Stimulated activated naive B cell treated with anti-CD40 and anti-IgM and Interleukin-4, amounts not matched to agents 10 μg/mL and 1 μg/mL and 100 μg/mL, for 72 hours (primary cell): ENCODE results near the gene ZSWIM5.
"Not testable (repeated sequence)": the region's sequence is repeated elsewhere in the genome, so short reads cannot be mapped to it uniquely, and the experiment has no call there.

Experiments used
- ATAC-seq, 2 donors: fragments of 150-1000 bp; cut with Tn5 transposase; replicated peaks; 2 replicates each; pipeline ENCODE4 v1.10.0; 2021; ENCODE audit warnings: moderate library complexity in 1 of 2
- DNase-seq: peaks from one replicate; pipeline ENCODE4 v3.0.0; 2021
- H3K27ac Mint-ChIP-seq: one replicate; pipeline ENCODE4 v1.8.0; 2022; ENCODE audit warnings: mild to moderate bottlenecking, mixed read lengths
- H3K27me3 Mint-ChIP-seq, 2 donors: one replicate each; pipeline ENCODE4 v1.8.0; 2022; ENCODE audit warnings: mixed read lengths in 2 of 2
- H3K36me3 Mint-ChIP-seq, 2 donors: one replicate each; pipeline ENCODE4 v1.8.0; 2022; ENCODE audit warnings: mixed read lengths in 2 of 2, mild to moderate bottlenecking in 1 of 2
- H3K4me1 Mint-ChIP-seq, 2 donors: one replicate each; pipeline ENCODE4 v1.8.0; 2022; ENCODE audit warnings: mixed read lengths in 2 of 2, mild to moderate bottlenecking in 1 of 2
- H3K4me3 Mint-ChIP-seq, 2 donors: one replicate each; pipeline ENCODE4 v1.8.0; 2022; ENCODE audit warnings: mild to moderate bottlenecking in 2 of 2, mixed read lengths in 2 of 2, moderate library complexity in 1 of 2
- H3K9me3 Mint-ChIP-seq, 2 donors: one replicate each; pipeline ENCODE4 v1.8.0; 2022; ENCODE audit warnings: mixed read lengths in 2 of 2, mild to moderate bottlenecking in 1 of 2

The ZSWIM5 gene

DNA sequence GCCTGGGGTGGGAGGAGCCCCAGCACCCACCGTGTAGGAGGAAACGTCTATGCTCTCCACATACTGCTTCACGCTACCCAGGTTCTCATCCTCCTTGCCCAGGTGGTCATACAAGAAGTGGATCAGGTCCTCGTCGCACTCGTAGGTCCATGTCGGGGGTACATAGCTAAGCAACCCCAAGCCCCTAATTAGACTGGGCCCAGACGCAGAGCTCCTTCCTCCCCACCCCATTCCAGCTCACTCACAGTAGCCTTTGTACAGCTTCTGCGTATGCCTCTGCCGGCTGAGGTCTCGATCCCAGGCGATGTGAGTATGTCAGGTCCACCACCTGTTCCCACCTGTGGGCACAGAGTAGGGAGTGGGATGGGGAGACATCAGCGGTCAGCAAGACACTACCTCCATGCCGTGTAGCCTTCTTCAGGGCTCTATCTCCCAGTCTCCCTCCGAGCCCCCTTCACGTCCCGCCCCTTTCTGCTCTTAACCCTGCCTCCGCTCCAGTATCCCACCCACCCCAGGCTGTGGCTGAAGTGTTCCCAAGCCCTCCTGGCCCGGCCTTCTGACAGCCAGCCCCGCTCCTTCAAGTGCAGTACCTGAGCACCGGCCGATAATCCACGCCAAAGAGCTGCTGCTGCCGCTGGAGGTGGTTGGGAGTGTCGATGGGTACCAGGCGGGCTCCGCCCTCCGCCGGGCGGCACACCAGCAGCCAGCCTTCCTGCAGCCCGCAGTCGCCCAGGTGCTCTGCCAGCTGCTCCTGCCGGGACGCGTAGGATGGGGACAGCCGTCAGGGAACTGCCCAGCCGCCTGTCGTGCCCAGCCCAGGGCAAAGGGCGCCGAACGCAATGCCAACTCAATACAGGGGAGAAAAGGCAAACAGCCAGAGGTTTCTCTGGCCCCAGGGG, 196.2 kb downstream of the ZSWIM5 start:
- Mint-ChIP-seq H3K4me1 (peaks cover 43 to 56% of the 10 kb centered on the region in 2 donors), H3K27ac (peak overlapping the region; percentile 87), H3K4me3 (peak overlapping the region; percentile 79 to 97), H3K36me3 (peaks cover 28 to 37% of the 10 kb centered on the region in 2 donors), H3K9me3 (no peaks in the 10 kb centered on the region), H3K27me3 (no peaks in the 10 kb centered on the region)
- no peak for DNase-seq
- no peak for ATAC-seq

DNA sequence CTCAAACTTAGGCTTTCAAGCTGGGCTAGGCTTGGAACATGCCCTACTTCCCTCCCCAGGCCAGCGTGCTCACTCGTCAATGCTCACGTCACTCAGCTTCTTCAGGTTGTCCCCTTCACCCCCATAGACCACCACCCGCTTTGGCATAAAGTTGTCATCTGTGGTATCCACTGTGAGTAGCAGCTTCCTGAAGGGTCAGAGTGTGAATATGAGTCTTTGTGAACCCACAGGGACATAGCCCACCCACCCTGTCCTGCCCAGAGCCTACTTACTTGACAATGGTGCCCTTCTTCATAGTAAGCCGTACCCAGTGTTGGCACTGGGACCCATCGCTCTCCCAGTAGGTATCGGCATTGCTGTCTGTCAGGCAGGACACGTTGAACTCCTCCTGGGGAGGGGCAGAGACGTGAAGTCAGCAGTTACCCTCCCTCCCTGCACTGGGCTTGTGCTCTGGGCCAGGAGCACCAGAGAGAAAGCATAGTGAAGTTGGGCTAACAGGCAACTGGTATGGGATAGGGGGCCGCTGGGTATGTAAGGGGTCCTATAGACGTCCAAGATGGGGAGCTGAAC, 197.0 kb downstream of the ZSWIM5 start:
- H3K27ac Mint-ChIP-seq: peak overlapping the region; percentile 87
- peak overlapping the region; percentile 79 to 97 for H3K4me3 Mint-ChIP-seq
- DNase-seq (no peak), ATAC-seq (no peak)
- H3K9me3 Mint-ChIP-seq: no peaks in the 10 kb centered on the region
- peaks cover 30 to 37% of the 10 kb centered on the region in 2 donors for H3K36me3 Mint-ChIP-seq
- peaks cover 37 to 51% of the 10 kb centered on the region in 2 donors for H3K4me1 Mint-ChIP-seq
- no peaks in the 10 kb centered on the region for H3K27me3 Mint-ChIP-seq

DNA sequence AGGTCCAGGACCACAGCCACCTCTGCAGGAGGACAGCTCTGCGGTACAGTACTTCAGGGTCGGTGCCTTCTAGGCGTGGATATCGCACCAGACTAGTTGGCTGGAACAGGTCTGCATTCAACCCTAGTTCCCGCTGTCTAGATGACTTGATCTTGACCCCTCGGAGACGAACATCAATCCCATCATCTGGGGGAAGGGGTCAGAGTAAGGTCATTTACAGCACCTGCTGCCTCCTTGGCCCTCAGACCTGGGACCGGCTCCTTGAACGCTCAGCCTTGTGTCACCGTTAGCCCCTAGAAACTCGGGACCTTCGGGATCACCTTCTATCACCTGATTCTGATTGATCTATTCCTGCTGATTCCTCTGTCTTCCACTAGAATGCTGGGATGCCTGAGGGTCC, 197.9 kb downstream of the ZSWIM5 start:
- ATAC-seq (no peak), DNase-seq (no peak)
- Mint-ChIP-seq H3K27ac (no peak overlapping the region), H3K27me3 (no peaks in the 10 kb centered on the region), H3K4me3 (no peak overlapping the region), H3K9me3 (no peaks in the 10 kb centered on the region), H3K4me1 (peaks cover 30 to 42% of the 10 kb centered on the region in 2 donors), H3K36me3 (peaks cover 29 to 36% of the 10 kb centered on the region in 2 donors)

DNA sequence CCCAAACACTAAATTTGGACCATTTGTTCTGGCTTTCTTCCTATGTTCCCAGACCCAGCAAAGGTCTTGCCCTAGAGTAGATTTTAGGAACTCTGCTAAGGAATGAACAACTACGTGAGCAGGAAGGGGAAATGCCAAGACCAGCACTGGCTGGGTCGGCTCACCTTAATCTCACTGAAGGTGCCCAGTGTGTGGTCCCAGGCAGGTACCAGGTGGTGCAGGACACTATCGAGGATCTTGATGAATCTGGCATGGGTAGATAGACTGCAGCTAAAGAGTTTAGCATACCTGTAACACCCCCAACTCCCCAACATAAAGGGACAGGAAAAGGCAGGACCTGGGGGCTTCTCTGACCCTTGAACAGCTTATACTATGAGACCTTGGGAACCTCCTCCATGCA, 198.3 kb downstream of the ZSWIM5 start:
- Mint-ChIP-seq H3K36me3 (peaks cover 31 to 40% of the 10 kb centered on the region in 2 donors), H3K9me3 (no peaks in the 10 kb centered on the region), H3K27ac (no peak overlapping the region), H3K27me3 (no peaks in the 10 kb centered on the region), H3K4me3 (no peak overlapping the region), H3K4me1 (peaks cover 26 to 38% of the 10 kb centered on the region in 2 donors)
- DNase-seq (no peak), ATAC-seq (no peak)

DNA sequence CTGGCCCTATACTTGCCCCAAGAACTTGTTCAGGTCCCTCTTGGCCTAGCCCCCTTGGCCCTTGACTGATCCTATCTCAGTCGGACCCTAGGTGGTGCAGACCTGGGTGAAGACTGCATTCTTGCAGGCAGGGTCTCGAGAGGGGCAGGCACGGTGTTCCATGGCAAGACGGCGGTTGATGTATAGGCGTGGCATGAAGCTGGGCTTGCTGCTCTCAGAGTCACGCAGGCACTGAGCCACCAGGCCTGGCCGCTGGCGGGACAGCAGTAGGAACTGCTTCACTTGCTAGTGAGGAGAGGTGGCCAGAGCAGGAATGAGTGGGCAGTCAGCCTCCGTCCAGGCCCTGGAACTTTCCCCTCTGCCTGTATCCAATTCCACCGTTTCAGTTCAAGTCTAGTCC, 199.1 kb downstream of the ZSWIM5 start:
- Mint-ChIP-seq H3K27ac (no peak overlapping the region), H3K4me1 (peaks cover 23 to 30% of the 10 kb centered on the region in 2 donors), H3K36me3 (peaks cover 37 to 48% of the 10 kb centered on the region in 2 donors), H3K4me3 (no peak overlapping the region), H3K27me3 (no peaks in the 10 kb centered on the region), H3K9me3 (no peaks in the 10 kb centered on the region)
- ATAC-seq (no peak), DNase-seq (no peak)

DNA sequence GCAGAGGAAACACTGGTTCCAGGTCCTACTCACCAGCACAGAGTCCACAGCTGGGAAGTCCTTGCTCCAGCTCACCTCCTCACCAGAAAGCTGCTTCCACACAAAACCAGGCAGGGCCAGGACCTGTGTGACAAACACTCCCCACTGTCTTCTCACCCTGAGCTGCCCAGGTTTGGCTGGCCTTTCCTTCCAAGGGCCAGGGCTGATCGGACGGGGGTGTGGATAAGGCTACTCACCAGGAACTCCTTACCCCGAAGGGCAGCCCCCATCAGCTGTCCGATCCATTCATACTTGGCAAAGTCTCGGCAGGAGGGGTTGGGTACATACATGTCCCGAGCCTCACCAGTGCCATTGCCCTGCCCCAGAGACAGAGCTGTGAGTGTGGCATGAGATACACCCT, 200.6 kb downstream of the ZSWIM5 start:
- H3K36me3 Mint-ChIP-seq: peaks cover 44 to 59% of the 10 kb centered on the region in 2 donors
- ATAC-seq: no peak

DNA sequence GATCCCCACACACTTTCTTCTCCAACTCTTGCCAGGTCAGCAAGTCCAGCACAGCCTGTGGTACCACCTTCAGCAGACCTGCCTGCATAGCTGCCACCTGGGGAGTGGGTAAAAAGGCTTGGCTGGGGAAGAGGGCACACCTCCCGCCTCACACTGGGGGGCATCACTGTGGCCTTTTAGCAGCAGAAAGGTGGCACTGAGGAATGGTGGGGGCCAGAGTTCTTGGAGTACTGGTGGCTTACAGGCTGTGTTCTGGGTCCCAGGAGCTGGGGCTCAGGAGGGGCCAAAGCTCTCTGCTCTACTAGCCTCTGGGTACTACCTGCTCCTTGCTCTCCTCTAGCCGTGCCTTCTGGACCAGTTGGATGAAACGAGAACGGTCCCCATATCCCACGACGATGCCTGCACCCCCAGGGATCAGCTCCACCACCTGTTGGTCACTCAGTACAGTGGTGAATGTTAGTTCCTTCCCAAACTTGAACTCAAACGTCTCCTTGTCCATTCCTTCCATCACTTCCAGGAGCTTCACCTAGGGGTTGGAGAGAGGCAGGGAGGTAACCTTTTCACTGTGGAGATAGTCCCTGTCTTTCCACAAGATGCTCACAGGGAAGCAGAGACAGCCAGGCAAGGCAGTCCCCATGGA, 202.0 kb downstream of the ZSWIM5 start:
- H3K4me3 Mint-ChIP-seq: no peak overlapping the region
- ATAC-seq: no peak
- H3K27me3 Mint-ChIP-seq: no peaks in the 10 kb centered on the region
- no peaks in the 10 kb centered on the region for H3K9me3 Mint-ChIP-seq
- no peak for DNase-seq
- peaks cover 14 to 18% of the 10 kb centered on the region in 2 donors for H3K4me1 Mint-ChIP-seq
- H3K36me3 Mint-ChIP-seq: peaks cover 44 to 56% of the 10 kb centered on the region in 2 donors
- no peak overlapping the region for H3K27ac Mint-ChIP-seq

More for the DNA sequence above, 200.6 kb downstream of the ZSWIM5 start:
- Mint-ChIP-seq H3K9me3 (no peaks in the 10 kb centered on the region), H3K27me3 (no peaks in the 10 kb centered on the region), H3K27ac (no peak overlapping the region), H3K4me3 (no peak overlapping the region), H3K4me1 (peaks cover 23 to 24% of the 10 kb centered on the region in 2 donors)
- no peak for DNase-seq

DNA sequence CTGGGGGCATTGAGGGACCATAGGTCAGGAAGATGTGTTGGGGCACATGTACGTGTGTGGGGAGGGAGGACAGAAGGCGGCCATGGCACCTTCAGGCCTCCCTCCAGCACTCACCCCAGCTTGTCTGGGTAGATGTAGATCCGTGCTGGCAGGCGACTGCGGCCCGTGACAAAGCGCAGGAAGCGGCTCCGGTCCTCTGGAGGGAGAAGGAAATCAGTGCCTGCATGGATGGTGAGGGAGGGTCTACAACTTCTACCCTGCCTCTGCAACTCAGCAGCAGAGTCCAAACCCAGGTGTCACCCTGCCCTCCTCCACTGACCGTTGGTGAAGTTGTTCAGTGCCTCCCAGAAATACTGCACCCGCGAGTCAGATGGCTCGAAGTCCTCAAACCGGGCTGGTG, 202.7 kb downstream of the ZSWIM5 start:
- ATAC-seq (no peak), DNase-seq (no peak)
- peaks cover 8 to 11% of the 10 kb centered on the region in 2 donors for H3K4me1 Mint-ChIP-seq
- H3K9me3 Mint-ChIP-seq: no peaks in the 10 kb centered on the region
- H3K27me3 Mint-ChIP-seq: no peaks in the 10 kb centered on the region
- no peak overlapping the region for H3K27ac Mint-ChIP-seq
- H3K4me3 Mint-ChIP-seq: no peak overlapping the region
- peaks cover 39 to 50% of the 10 kb centered on the region in 2 donors for H3K36me3 Mint-ChIP-seq

DNA sequence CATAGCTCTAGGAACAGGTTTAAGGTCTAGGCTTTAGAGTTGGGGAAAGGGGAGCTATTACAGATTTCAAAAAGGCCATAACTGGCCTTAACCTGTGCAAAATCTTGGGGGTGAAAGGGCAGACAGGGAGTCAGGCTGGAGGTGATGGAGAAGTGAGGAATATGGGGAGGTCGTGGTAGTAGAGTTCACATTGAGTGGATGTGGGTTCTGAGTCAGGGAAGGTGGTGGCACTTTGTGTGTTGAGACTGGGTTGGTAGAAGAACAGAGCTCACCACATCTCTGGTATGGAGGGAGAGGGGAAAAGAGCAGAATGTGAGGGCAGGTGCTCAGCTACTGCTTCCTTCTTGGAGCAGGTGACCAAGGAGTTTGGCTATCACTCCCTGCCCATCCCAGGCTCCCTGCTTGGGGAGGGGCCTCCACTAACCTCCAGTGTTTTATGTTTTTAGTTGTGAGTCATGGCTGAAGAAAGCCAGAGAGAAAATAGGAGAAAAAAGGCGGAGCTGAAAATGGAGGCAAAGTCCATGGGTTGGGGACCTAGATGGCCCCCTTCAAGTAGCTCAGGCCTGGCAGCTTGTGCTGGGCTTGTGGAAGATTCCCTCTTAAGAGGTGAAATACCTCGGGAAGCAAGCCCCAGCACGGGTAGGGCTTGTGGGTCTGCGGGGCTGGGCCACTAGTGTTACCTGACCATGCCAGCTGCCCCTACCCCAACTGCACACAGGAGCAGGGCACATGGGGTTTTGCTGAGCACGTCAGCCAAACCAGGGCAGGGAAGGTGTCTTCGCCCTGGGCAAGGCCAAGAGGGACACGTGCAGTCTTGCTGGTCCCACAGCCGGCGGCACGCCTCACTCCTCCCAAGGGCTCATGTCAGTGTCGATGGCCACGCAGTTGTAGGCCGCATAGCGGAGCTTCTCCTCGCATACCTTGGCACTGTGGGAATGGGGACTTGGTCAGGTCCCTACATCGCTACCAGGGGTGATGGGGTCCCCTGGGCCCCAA, 203.5 kb downstream of the ZSWIM5 start:
- H3K4me3 Mint-ChIP-seq: no peak overlapping the region
- no peaks in the 10 kb centered on the region for H3K9me3 Mint-ChIP-seq
- H3K36me3 Mint-ChIP-seq: peaks cover 35 to 43% of the 10 kb centered on the region in 2 donors
- peak overlapping the region; percentile 22 for H3K27ac Mint-ChIP-seq
- H3K4me1 Mint-ChIP-seq: peaks cover 7 to 10% of the 10 kb centered on the region in 2 donors
- no peak for ATAC-seq
- no peaks in the 10 kb centered on the region for H3K27me3 Mint-ChIP-seq
- DNase-seq: no peak

DNA sequence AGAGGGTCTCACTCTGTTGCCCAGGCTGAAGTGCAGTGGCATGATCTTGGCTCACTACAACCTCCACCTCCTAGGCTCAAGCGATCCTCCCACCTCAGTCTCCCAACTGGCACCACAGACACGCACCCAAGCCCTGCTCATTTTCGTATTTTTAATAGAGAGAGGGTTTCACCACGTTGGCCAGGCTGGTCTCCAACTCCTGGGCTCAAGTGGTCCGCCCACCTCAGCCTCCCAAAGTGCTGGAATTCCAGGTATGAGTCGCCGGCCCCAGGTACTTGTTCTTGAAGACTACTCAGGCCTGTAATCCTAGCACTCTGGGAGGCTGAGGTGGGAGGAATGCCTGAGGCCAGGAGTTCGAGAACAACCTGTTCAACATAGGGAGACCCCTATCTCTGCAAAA, 204.8 kb downstream of the ZSWIM5 start:
- DNase-seq, H3K4me3 Mint-ChIP-seq, H3K27me3 Mint-ChIP-seq, ATAC-seq, H3K9me3 Mint-ChIP-seq, H3K27ac Mint-ChIP-seq: not testable (repeated sequence)
- Mint-ChIP-seq H3K36me3 (peaks cover 27 to 37% of the 10 kb centered on the region in 2 donors), H3K4me1 (peaks cover 7 to 10% of the 10 kb centered on the region in 2 donors)

DNA sequence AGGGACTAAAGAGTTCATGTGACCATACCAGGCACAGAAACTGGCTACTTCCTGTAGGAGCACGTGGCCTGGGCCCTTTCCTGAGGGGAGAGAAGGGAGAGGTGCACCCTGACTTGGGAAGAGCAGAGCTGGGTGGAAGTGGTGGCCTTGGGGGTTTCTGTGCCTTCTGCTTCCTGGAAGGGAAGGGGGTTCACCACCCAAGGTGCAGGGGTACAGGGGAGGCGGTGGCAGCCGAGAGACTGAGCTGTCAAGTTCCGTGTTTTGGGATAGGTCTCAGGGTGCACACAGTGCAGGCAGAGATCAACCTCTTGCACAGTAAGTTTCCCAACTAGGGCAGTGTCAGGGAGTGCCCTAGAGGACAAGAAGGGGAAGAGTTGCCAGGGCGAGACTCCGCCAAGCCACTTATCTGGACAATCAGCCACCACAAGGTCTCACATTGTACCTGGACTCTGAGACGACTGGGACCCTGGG, 205.4 kb downstream of the ZSWIM5 start:
- DNase-seq (no peak), ATAC-seq (peak in 1 of 2 donors; percentile 27)
- Mint-ChIP-seq H3K27ac (peak overlapping the region; percentile 42), H3K4me3 (no peak overlapping the region), H3K27me3 (no peaks in the 10 kb centered on the region), H3K4me1 (peaks cover 7 to 10% of the 10 kb centered on the region in 2 donors), H3K9me3 (no peaks in the 10 kb centered on the region), H3K36me3 (peaks cover 27 to 37% of the 10 kb centered on the region in 2 donors)

DNA sequence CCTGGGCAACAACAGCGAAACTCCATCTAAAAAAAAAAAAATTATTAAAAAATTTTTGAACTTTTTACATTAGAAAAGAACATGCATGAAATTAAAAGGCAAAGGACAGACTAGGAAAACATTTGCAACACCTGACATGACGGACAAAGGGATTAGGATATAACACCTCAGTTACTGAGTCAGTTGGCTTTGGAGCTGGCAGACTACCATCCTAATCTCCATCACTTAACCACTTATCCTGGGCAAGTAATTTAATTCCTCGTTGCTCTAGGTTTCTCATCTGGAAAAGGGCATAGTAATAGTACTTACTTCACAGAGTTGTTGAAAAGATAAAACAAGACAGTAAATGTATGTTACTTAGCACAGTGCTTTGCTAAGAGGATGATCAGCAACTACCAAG, 207.2 kb downstream of the ZSWIM5 start:
- ATAC-seq: no peak
- no peaks in the 10 kb centered on the region for H3K9me3 Mint-ChIP-seq

DNA sequence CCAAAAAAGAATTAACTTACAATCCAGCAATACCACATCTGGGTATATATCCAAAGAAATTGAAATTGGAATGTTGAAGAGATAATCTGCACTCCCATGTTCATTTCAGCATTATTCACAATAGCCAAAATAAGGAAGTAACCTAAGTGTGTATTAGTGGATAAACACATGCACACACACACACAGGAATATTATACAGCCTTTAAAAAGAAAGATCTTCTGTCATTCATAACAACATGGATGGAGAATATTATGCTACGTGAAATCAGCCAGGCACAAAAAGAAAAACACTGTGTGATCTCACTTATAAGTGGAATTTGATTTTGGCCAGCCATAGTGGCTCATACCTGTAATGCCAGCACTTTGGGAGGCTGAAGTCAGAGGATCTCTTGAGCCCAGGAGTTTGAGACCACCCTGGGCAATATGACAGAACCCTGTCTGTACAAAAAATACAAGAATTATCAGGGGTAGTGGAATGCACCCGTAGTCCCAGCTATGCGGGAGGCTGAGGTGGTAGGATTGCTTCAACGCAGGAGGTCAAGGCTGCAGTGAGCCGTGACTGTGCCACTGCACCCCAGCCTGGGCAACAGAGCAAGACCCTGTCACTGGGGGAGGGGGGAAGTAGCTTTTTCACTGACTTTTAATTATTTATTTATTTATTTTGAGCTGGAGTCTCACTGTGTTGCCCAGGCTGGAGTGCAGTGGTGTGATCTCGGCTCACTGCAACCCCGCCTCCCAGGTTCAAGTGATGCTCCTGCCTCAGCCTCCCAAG, 210.8 kb downstream of the ZSWIM5 start:
- DNase-seq (no peak), ATAC-seq (no peak)
- H3K36me3 Mint-ChIP-seq: no peaks in the 10 kb centered on the region
- H3K4me3 Mint-ChIP-seq: no peak overlapping the region
- no peaks in the 10 kb centered on the region for H3K9me3 Mint-ChIP-seq
- H3K27me3 Mint-ChIP-seq: no peaks in the 10 kb centered on the region
- no peak overlapping the region for H3K27ac Mint-ChIP-seq
- peaks cover under 1 to 4% of the 10 kb centered on the region in 2 donors for H3K4me1 Mint-ChIP-seq

More for the DNA sequence above, 207.2 kb downstream of the ZSWIM5 start:
- H3K27ac Mint-ChIP-seq: no peak overlapping the region
- DNase-seq: no peak
- peaks cover 7 to 10% of the 10 kb centered on the region in 2 donors for H3K4me1 Mint-ChIP-seq
- peaks cover 17 to 24% of the 10 kb centered on the region in 2 donors for H3K36me3 Mint-ChIP-seq
- H3K4me3 Mint-ChIP-seq: no peak overlapping the region
- H3K27me3 Mint-ChIP-seq: no peaks in the 10 kb centered on the region
